IMR-90 (cell line): ENCODE measurements around the gene KCTD16. TPM values are rescaled to one million over a fixed set of nuclear protein-coding genes. Genes with fewer than 3 reads are reported as not detected.

Experiments used
- ATAC-seq: fragments of 200-7000 bp; cut with Tn5 transposase; 2 replicates; pipeline ENCODE4 v1.9.1; 2020; ENCODE audit warnings: low read depth, mild to moderate bottlenecking, moderate library complexity
- BruUV-seq: library from RNA; stranded (reverse); fragments of 400-500 nt; replicated peaks from 2 replicates; lab custom pipeline; 2021; lab: Mats Ljungman, UMichigan
- CTCF ChIA-PET: fragments of 300-600 bp; formaldehyde crosslinking; extraction: SDS; loops from one replicate; lab custom pipeline; 2021; ENCODE audit warnings: antibody characterized with exemption; lab: Yijun Ruan, JAX
- POLR2A ChIA-PET: fragments of 300-600 bp; sonication (Branson Sonifier 250); formaldehyde crosslinking; loops from one replicate; lab custom pipeline; 2022; ENCODE audit warnings: antibody characterized with exemption; ENCODE audit not compliant: unreplicated experiment; lab: Charles Lee
- DNase-seq: peaks from one replicate; pipeline ENCODE4 v3.0.0; 2013
- H2AFZ ChIP-seq: replicated peaks from 2 replicates; pipeline ENCODE3; 2013; ENCODE audit warnings: low read length, mild to moderate bottlenecking; ENCODE audit not compliant: poor library complexity
- H2AK5ac ChIP-seq: 2 replicates; pipeline ENCODE4 v1.6.1; 2013; ENCODE audit warnings: low read depth, low read length, inconsistent platforms
- H2AK9ac ChIP-seq: replicated peaks from 2 replicates; pipeline ENCODE3; 2013; ENCODE audit warnings: mild to moderate bottlenecking, low read depth, low read length, moderate library complexity; ENCODE audit not compliant: poor library complexity
- H2BK120ac ChIP-seq: 2 replicates; pipeline ENCODE4 v1.6.1; 2013; ENCODE audit warnings: low read depth, low read length, inconsistent platforms
- H2BK15ac ChIP-seq: 3 replicates; pipeline ENCODE4 v1.6.1; 2013; ENCODE audit warnings: low read depth, low read length, inconsistent platforms
- H2BK20ac ChIP-seq: 2 replicates; pipeline ENCODE4 v1.6.1; 2013; ENCODE audit warnings: low read depth, mild to moderate bottlenecking, inconsistent platforms, low read length, moderate library complexity
- H2BK5ac ChIP-seq: 2 replicates; pipeline ENCODE4 v1.6.1; 2013; ENCODE audit warnings: mild to moderate bottlenecking, low read depth, low read length, inconsistent platforms; ENCODE audit not compliant: poor library complexity, severe bottlenecking
- H3K14ac ChIP-seq: replicated peaks from 2 replicates; pipeline ENCODE4 v1.6.1; 2013; ENCODE audit warnings: low read depth, low read length, inconsistent platforms
- H3K18ac ChIP-seq: 2 replicates; pipeline ENCODE4 v1.6.1; 2013; ENCODE audit warnings: low read depth, low read length, control low read depth
- H3K23ac ChIP-seq: 2 replicates; pipeline ENCODE4 v1.6.1; 2013; ENCODE audit warnings: low read depth, low read length, inconsistent platforms
- H3K27ac ChIP-seq: 2 replicates; pipeline ENCODE4 v1.5.1; 2013; ENCODE audit warnings: mild to moderate bottlenecking, control low read depth, low read length; ENCODE audit not compliant: insufficient read depth
- H3K27me3 ChIP-seq: 2 replicates; pipeline ENCODE4 v1.6.1; 2013; ENCODE audit warnings: low read length; ENCODE audit not compliant: control insufficient read depth, insufficient read depth
- H3K36me3 ChIP-seq: 2 replicates; pipeline ENCODE4 v1.6.1; 2013; ENCODE audit warnings: low read length, mixed read lengths; ENCODE audit not compliant: control insufficient read depth, insufficient read depth
- H3K4ac ChIP-seq: 2 replicates; pipeline ENCODE4 v1.6.1; 2013; ENCODE audit warnings: low read depth, low read length, inconsistent platforms
- H3K4me1 ChIP-seq: 2 replicates; pipeline ENCODE4 v1.6.1; 2013; ENCODE audit warnings: low read length, mixed read lengths; ENCODE audit not compliant: control insufficient read depth, insufficient read depth
- H3K4me2 ChIP-seq: 2 replicates; pipeline ENCODE4 v1.6.1; 2013; ENCODE audit warnings: low read depth, mild to moderate bottlenecking, control low read depth, low read length, moderate library complexity
- H3K4me3 ChIP-seq: 2 replicates; pipeline ENCODE4 v1.5.1; 2013; ENCODE audit warnings: low read depth, mild to moderate bottlenecking, control low read depth, low read length, moderate library complexity; ENCODE audit not compliant: insufficient read depth
- H3K56ac ChIP-seq: 2 replicates; pipeline ENCODE4 v1.6.1; 2013; ENCODE audit warnings: low read length, inconsistent platforms; ENCODE audit not compliant: insufficient read depth; ENCODE audit errors: extremely low read depth
- H3K79me1 ChIP-seq, 2 experiments: 2 replicates each; pipeline ENCODE4 v1.6.1; 2013; ENCODE audit warnings: low read length in 2 of 2, inconsistent platforms in 1 of 2, low read depth in 1 of 2
- H3K9ac ChIP-seq: 2 replicates; pipeline ENCODE4 v1.6.1; 2013; ENCODE audit warnings: low read depth, low read length, control low read depth
- H3K9me1 ChIP-seq: 2 replicates; pipeline ENCODE4 v1.6.1; 2013; ENCODE audit warnings: low read length, inconsistent platforms; ENCODE audit not compliant: insufficient read depth
- H3K9me3 ChIP-seq: 2 replicates; pipeline ENCODE4 v1.6.1; 2013; ENCODE audit warnings: low read length; ENCODE audit not compliant: control insufficient read depth, insufficient read depth
- H4K20me1 ChIP-seq: 2 replicates; pipeline ENCODE4 v1.6.1; 2013; ENCODE audit warnings: low read length, inconsistent platforms; ENCODE audit not compliant: insufficient read depth
- H4K5ac ChIP-seq: 2 replicates; pipeline ENCODE4 v1.6.1; 2013; ENCODE audit warnings: mild to moderate bottlenecking, low read depth, low read length, control low read depth
- H4K8ac ChIP-seq, 2 experiments: 2 replicates each; pipeline ENCODE4 v1.6.1; 2013; ENCODE audit warnings: low read depth in 2 of 2, low read length in 2 of 2, control low read depth in 1 of 2, inconsistent platforms in 1 of 2
- H4K91ac ChIP-seq: 2 replicates; pipeline ENCODE4 v1.6.1; 2013; ENCODE audit warnings: low read depth, low read length, inconsistent platforms; ENCODE audit not compliant: insufficient read depth
- BHLHE40 ChIP-seq: fragments of 150-350 bp; IDR thresholded peaks from 2 replicates; pipeline ENCODE4 v1.6.1; 2016; ENCODE audit warnings: mild to moderate bottlenecking, low read depth, low read length
- MAZ ChIP-seq: IDR thresholded peaks from 2 replicates; pipeline ENCODE4 v1.6.1; 2012; ENCODE audit warnings: low read depth, mild to moderate bottlenecking, low read length, improper control_type of control experiment, moderate library complexity, borderline replicate concordance
- MXI1 ChIP-seq: IDR thresholded peaks from 2 replicates; pipeline ENCODE4 v1.6.1; 2012; ENCODE audit warnings: low read depth, mild to moderate bottlenecking, low read length, moderate library complexity, borderline replicate concordance
- NFE2L2 ChIP-seq: fragments of 150-350 bp; IDR thresholded peaks from 2 replicates; pipeline ENCODE4 v1.6.1; 2016; ENCODE audit warnings: low read depth, mild to moderate bottlenecking, low read length
- RCOR1 ChIP-seq: IDR thresholded peaks from 2 replicates; pipeline ENCODE4 v1.6.1; 2012; ENCODE audit warnings: mild to moderate bottlenecking, low read length, improper control_type of control experiment; ENCODE audit not compliant: insufficient replicate concordance
- WGBS, 2 experiments: methylation state at CpG; one replicate each; pipeline versions ENCODE4 v1.1.5 to v1.1.7; 2013; ENCODE audit warnings: missing lambda C conversion rate in 2 of 2; ENCODE audit not compliant: insufficient read length in 1 of 2; ENCODE audit errors: extremely low coverage in 2 of 2; 5-methylcytosine and 5-hydroxymethylcytosine counted together
- dilution Hi-C: fragments of 300-500 bp; cut with HindIII; formaldehyde crosslinking; loops from one replicate; pipeline ENCODE4 v1.14.3; 2018; ENCODE audit warnings: low sequenced_read_pairs; ENCODE audit not compliant: unreplicated experiment
- in situ Hi-C: fragments of 300-500 bp; cut with MboI; formaldehyde crosslinking; loops from 3 replicates; pipeline ENCODE4 v1.14.3; 2019; ENCODE audit warnings: low sequenced_read_pairs, inconsistent platforms, mixed read lengths
- intact Hi-C: fragments of 100-400 bp; cut with micrococcal nuclease; formaldehyde crosslinking; loops from 2 replicates; pipeline ENCODE4 v1.10.0; 2022
- polyA plus RNA-seq, 3 experiments: library from polyadenylated mRNA; depleted of rRNA; stranded (reverse); fragments of >200 nt; gene quantifications; 2 replicates each; pipeline ENCODE4 v1.2.3, GENCODE V29; 2012; ENCODE audit warnings: low replicate concordance in 1 of 3
- total RNA-seq: library from RNA; depleted of rRNA; stranded (reverse); fragments of >200 nt; gene quantifications from 2 replicates; pipeline ENCODE4 v1.2.3, GENCODE V29; 2012

KCTD16 gene
- total and polyA plus RNA-seq, 2 of the 4 experiments (the other 2 are of a cell fraction): 0.43 to 1.1 TPM

DNA sequence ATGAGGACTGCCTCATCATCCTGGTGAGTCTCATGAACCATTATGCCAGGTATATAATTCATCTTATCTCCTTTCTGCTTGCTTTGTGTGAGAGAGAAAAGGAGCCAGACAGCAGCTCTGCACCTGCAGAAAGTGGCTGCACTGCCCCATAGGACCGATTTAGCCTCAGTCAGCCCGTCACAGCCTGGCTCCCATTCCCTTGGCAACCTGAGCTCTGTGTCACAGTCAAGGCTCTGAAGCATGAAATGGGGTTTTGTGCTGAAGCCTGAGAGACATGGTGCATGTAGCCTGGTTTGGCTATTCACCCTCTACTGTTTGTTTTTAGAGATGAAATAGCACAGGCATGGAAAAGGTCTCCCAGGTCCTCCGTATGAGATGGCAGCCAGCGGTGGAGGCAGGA, 198.3 kb downstream of the KCTD16 start:
- dilution Hi-C loops: no loop called here
- H2BK120ac ChIP-seq: no peak overlapping the region
- no peaks in the 10 kb centered on the region for H3K36me3 ChIP-seq

More for the DNA sequence above, 198.3 kb downstream of the KCTD16 start:
- H3K27ac ChIP-seq: no peak overlapping the region
- no peak overlapping the region for H3K23ac ChIP-seq
- H2AK5ac ChIP-seq: no peak overlapping the region
- H2AFZ ChIP-seq: no peak overlapping the region
- 60% methylated on average over 1 of the region's 4 CpGs; no CpG with 5 or more reads in 1 of the 2 experiments for WGBS, 2 experiments
- no peak overlapping the region for H3K56ac ChIP-seq
- no TSS peak for BruUV-seq
- H4K91ac ChIP-seq: no peak overlapping the region
- no peaks in the 10 kb centered on the region for H3K9me1 ChIP-seq
- no peak overlapping the region for H3K4ac ChIP-seq
- no peak overlapping the region for H3K9ac ChIP-seq
- no peak overlapping the region for H2BK20ac ChIP-seq
- no peak overlapping the region for H3K14ac ChIP-seq
- H3K9me3 ChIP-seq: no peaks in the 10 kb centered on the region
- no peak overlapping the region for H4K8ac ChIP-seq
- in situ Hi-C loops: no loop called here
- POLR2A ChIA-PET: no interaction called here
- no peaks in the 10 kb centered on the region for H3K4me1 ChIP-seq
- no peaks in the 10 kb centered on the region; the same call in 1 of the 2 replicates for H3K27me3 ChIP-seq
- H2BK5ac ChIP-seq: no peak overlapping the region
- intact Hi-C loops: no loop called here
- no peaks in the 10 kb centered on the region for H3K79me1 ChIP-seq
- no peak overlapping the region for H2AK9ac ChIP-seq
- TF ChIP-seq RCOR1 (no peak), MXI1 (no peak), MAZ (no peak), NFE2L2 (no peak), BHLHE40 (no peak)
- no peaks in the 10 kb centered on the region for H4K20me1 ChIP-seq
- no peak overlapping the region for H3K4me3 ChIP-seq
- no peak for ATAC-seq
- H3K4me2 ChIP-seq: no peak overlapping the region
- no peak overlapping the region for H2BK15ac ChIP-seq
- no peak overlapping the region for H4K5ac ChIP-seq
- no peak overlapping the region for H3K18ac ChIP-seq
- no peak for DNase-seq
- CTCF ChIA-PET: interaction anchor here (0.6 kb wide), 1 partner anchor 14 kb away, joined by 4 read pairs; no protein-coding TSS in a partner anchor
